Tibial nerve (tissue), 4 donors: Measurements from ENCODE around the gene GFPT2. TPM values are rescaled to one million over a fixed set of nuclear protein-coding genes. Genes with fewer than 3 reads are reported as not detected.
A peak's percentile ranks its signal among the peaks of the same experiment; 100 is the strongest.

Experiments used
- DNase-seq, 2 donors: peaks; one replicate each; pipeline ENCODE4 v3.0.0-alpha.2; 2019; ENCODE audit warnings: low spot score in 2 of 2
- H3K27ac ChIP-seq, 4 donors: fragments of 200-600 bp; sonication (generic) in 3 of 4; one replicate each; pipeline ENCODE4 v1.5.1; 2017 to 2019; ENCODE audit warnings: mild to moderate bottlenecking in 1 of 4
- H3K27me3 ChIP-seq, 2 donors: fragments of 200-600 bp; sonication (generic) in 1 of 2; one replicate each; pipeline versions ENCODE4 v1.5.1 to v1.6.0; 2017 to 2019
- H3K36me3 ChIP-seq, 3 donors: fragments of 200-600 bp; sonication (generic); one replicate each; pipeline ENCODE4 v1.5.1; 2018 to 2019
- H3K4me1 ChIP-seq, 4 donors: fragments of 200-600 bp; sonication (generic) in 3 of 4; one replicate each; pipeline ENCODE4 v1.5.1; 2017 to 2019
- H3K4me3 ChIP-seq, 4 donors: fragments of 200-600 bp; sonication (generic) in 3 of 4; one replicate each; pipeline ENCODE4 v1.5.1; 2017 to 2019; ENCODE audit warnings: mild to moderate bottlenecking in 1 of 4, moderate library complexity in 1 of 4
- H3K9me3 ChIP-seq, 4 donors: fragments of 200-600 bp; sonication (generic) in 3 of 4; one replicate each; pipeline ENCODE4 v1.5.1; 2017 to 2019
- EP300 ChIP-seq, 2 donors: sonication (generic); formaldehyde crosslinking; IDR thresholded peaks; one replicate each; pipeline ENCODE4 v1.6.1; 2017; ENCODE audit warnings: antibody characterized with exemption in 2 of 2, mild to moderate bottlenecking in 1 of 2
- POLR2A ChIP-seq, 2 donors: fragments of 450-650 bp; IDR thresholded peaks; one replicate each; pipeline ENCODE4 v1.6.1; 2017; ENCODE audit warnings: antibody characterized with exemption in 2 of 2, mild to moderate bottlenecking in 2 of 2, moderate library complexity in 2 of 2
- WGBS, 2 donors: methylation state at CpG; one replicate each; pipeline ENCODE4 v1.1.5; 2018; 5-methylcytosine and 5-hydroxymethylcytosine counted together
- total RNA-seq, 4 donors: library from RNA; depleted of rRNA; stranded (reverse); fragments of >200 nt; gene quantifications; one replicate each; pipeline ENCODE4 v1.1.0, GENCODE V29; 2016
- TF ChIP-seq, protein P1 (sequence below), 5 experiments: fragments of 200-600 bp in 3 of 5; fragments of 450-650 bp in 2 of 5; sonication (generic) in 3 of 5; IDR thresholded peaks; one replicate each; pipeline ENCODE4 v1.5.1; 2016 to 2019; ENCODE audit warnings: antibody characterized with exemption in 5 of 5, mild to moderate bottlenecking in 3 of 5, moderate library complexity in 2 of 5

The GFPT2 gene
- total RNA-seq, 4 donors from 2014 or later = 36.1 to 64.5 (median 49.2) TPM

GRCh38 chr5:180390441-180391190, 37.5 kb upstream of the GFPT2 start:
- Histone ChIP-seq H3K27ac (no peak overlapping the region), H3K4me3 (no peak overlapping the region), H3K27me3 (no peaks in the 10 kb centered on the region), H3K9me3 (no peaks in the 10 kb centered on the region), H3K36me3 (no peaks in the 10 kb centered on the region), H3K4me1 (no peaks in the 10 kb centered on the region)
- no peak for DNase-seq
- TF ChIP-seq EP300 (IDR thresholded peaks at IDR 0.05) (no peak), POLR2A (IDR thresholded peaks at IDR 0.05) (no peak)
- TF ChIP-seq, protein P1, sequence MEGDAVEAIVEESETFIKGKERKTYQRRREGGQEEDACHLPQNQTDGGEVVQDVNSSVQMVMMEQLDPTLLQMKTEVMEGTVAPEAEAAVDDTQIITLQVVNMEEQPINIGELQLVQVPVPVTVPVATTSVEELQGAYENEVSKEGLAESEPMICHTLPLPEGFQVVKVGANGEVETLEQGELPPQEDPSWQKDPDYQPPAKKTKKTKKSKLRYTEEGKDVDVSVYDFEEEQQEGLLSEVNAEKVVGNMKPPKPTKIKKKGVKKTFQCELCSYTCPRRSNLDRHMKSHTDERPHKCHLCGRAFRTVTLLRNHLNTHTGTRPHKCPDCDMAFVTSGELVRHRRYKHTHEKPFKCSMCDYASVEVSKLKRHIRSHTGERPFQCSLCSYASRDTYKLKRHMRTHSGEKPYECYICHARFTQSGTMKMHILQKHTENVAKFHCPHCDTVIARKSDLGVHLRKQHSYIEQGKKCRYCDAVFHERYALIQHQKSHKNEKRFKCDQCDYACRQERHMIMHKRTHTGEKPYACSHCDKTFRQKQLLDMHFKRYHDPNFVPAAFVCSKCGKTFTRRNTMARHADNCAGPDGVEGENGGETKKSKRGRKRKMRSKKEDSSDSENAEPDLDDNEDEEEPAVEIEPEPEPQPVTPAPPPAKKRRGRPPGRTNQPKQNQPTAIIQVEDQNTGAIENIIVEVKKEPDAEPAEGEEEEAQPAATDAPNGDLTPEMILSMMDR (IDR thresholded peaks at IDR 0.05) = no peak
- 80 to 100% methylated on average over 3 to 9 of the region's 15 CpGs for WGBS, 2 donors

- H3K27ac ChIP-seq = peak overlapping the region in 1 of 4 donors; percentile 29
- TF ChIP-seq, protein P1 (IDR thresholded peaks at IDR 0.05) = no peak
- TF ChIP-seq POLR2A (IDR thresholded peaks at IDR 0.05) = no peak
- no peak for TF ChIP-seq EP300 (IDR thresholded peaks at IDR 0.05)
- no peaks in the 10 kb centered on the region for H3K9me3 ChIP-seq
- H3K4me1 ChIP-seq = no peaks in the 10 kb centered on the region
- WGBS, 2 donors = 60 to 64% methylated on average over 38 to 39 of the region's 39 CpGs
- no peak overlapping the region for H3K4me3 ChIP-seq
- H3K27me3 ChIP-seq = no peaks in the 10 kb centered on the region
- DNase-seq = no peak
- H3K36me3 ChIP-seq = no peaks in the 10 kb centered on the region
Observed at GRCh38 chr5:180389252-180390101, 36.3 kb upstream of the GFPT2 start.

DNA sequence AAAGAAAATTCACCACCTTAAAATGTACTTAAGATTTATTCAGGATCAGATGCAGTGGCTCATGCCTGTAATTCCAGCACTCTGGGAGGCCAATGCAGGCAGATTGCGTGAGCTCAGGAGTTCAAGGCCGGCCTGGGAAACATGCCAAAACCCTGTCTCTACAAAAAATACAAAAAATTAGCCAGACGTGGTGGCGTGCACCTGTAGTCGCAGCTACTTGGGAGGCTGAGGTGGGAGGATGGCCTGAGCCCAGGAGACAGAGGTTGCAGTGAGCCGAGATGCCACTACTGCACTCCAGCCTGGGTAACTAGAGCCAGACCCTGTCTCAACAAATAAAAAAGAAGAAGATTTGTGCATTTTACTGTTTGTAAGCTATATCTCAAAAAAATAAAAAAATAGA, 34.7 kb upstream of the GFPT2 start:
- Histone ChIP-seq H3K27me3 (no peaks in the 10 kb centered on the region), H3K9me3 (no peaks in the 10 kb centered on the region), H3K27ac (no peak overlapping the region), H3K4me3 (no peak overlapping the region), H3K36me3 (no peaks in the 10 kb centered on the region), H3K4me1 (no peaks in the 10 kb centered on the region)
- DNase-seq = no peak
- TF ChIP-seq, protein P1 (IDR thresholded peaks at IDR 0.05) = no peak
- no peak for TF ChIP-seq POLR2A (IDR thresholded peaks at IDR 0.05)
- TF ChIP-seq EP300 (IDR thresholded peaks at IDR 0.05) = no peak
- WGBS, 2 donors = 89 to 93% methylated on average over 6 of the region's 6 CpGs

- Histone ChIP-seq H3K27ac (no peak overlapping the region), H3K4me1 (no peaks in the 10 kb centered on the region), H3K36me3 (no peaks in the 10 kb centered on the region), H3K9me3 (no peaks in the 10 kb centered on the region), H3K27me3 (no peaks in the 10 kb centered on the region), H3K4me3 (no peak overlapping the region)
- TF ChIP-seq EP300 (IDR thresholded peaks at IDR 0.05) (no peak), POLR2A (IDR thresholded peaks at IDR 0.05) (no peak)
- TF ChIP-seq, protein P1 (IDR thresholded peaks at IDR 0.05) = no peak
- no peak for DNase-seq
- 95 to 96% methylated on average over 7 of the region's 8 CpGs for WGBS, 2 donors
Observed at GRCh38 chr5:180382926-180383325, 29.8 kb upstream of the GFPT2 start.
